ENCODE results near the gene RASL11A.
"Not testable (repeated sequence)": the region's sequence is repeated elsewhere in the genome, so short reads cannot be mapped to it uniquely, and the experiment has no call there.

RASL11A gene

GRCh38 chr13:27270594-27271520 is at the start of gene RASL11A:
RASL11A (plus strand) TSS chr13:27270830; CDS start chr13:27270945, 115 bp downstream.
- DNase-seq = peak; percentile 69

- not testable (repeated sequence) for DNase-seq
These were observed 48.5 kb upstream of the RASL11A start for GRCh38 chr13:27222100-27222499.

- DNase-seq = no peak
These were observed 43.6 kb upstream of the RASL11A start for GRCh38 chr13:27226991-27227390.

- DNase-seq = no peak
These were observed 42.5 kb upstream of the RASL11A start for GRCh38 chr13:27228131-27228530.

GRCh38 chr13:27229642-27230041 is 41.0 kb upstream of the RASL11A start:
- no peak for DNase-seq

- no peak for DNase-seq
These were observed 36.7 kb upstream of the RASL11A start for GRCh38 chr13:27233964-27234363.

- no peak for DNase-seq
These were observed 34.2 kb upstream of the RASL11A start for GRCh38 chr13:27236478-27236877.

- DNase-seq = no peak
These were observed 27.9 kb upstream of the RASL11A start for GRCh38 chr13:27242702-27243101.

GRCh38 chr13:27245610-27246009 is 25.0 kb upstream of the RASL11A start:
- no peak for DNase-seq

GRCh38 chr13:27250833-27251165 is 19.8 kb upstream of the RASL11A start:
- no peak for DNase-seq

GRCh38 chr13:27251166-27252091 is 19.2 kb upstream of the RASL11A start, which contains the start of gene RPL21:
RPL21 (plus strand) TSS chr13:27251558; CDS start chr13:27253777, 2,219 bp downstream.
- DNase-seq = peak; percentile 93

GRCh38 chr13:27252467-27252866 is 18.2 kb upstream of the RASL11A start:
- DNase-seq = no peak

GRCh38 chr13:27257233-27257568 is 13.4 kb upstream of the RASL11A start:
- DNase-seq = no peak

GRCh38 chr13:27257648-27258253 is 12.9 kb upstream of the RASL11A start:
- DNase-seq = no peak

- no peak for DNase-seq
These were observed 11.8 kb upstream of the RASL11A start for GRCh38 chr13:27258637-27259386.

GRCh38 chr13:27259831-27260230 is 10.8 kb upstream of the RASL11A start:
- no peak for DNase-seq

GRCh38 chr13:27261396-27261795 is 9.2 kb upstream of the RASL11A start:
- DNase-seq = no peak

- no peak for DNase-seq
These were observed 7.2 kb upstream of the RASL11A start for GRCh38 chr13:27263438-27263837.

GRCh38 chr13:27264181-27264580 is 6.4 kb upstream of the RASL11A start:
- DNase-seq = no peak

- no peak for DNase-seq
These were observed 6.0 kb upstream of the RASL11A start for GRCh38 chr13:27264648-27265047.

GRCh38 chr13:27266917-27267316 is 3.7 kb upstream of the RASL11A start:
- no peak for DNase-seq

- no peak for DNase-seq
These were observed 3.0 kb upstream of the RASL11A start for GRCh38 chr13:27267596-27267995.

All from activated CD4-positive, alpha-beta T cell treated with anti-CD3 and anti-CD28 coated beads, Interleukin-2, amount 50 U/mL, for 16 hours (primary cell).